DOHH2 (cell line): Measurements from ENCODE around the gene BFSP1.

ENCODE experiments used
- CTCF ChIP-seq: fragments of 200-600 bp; sonication (generic); IDR thresholded peaks from one replicate; pipeline ENCODE4 v1.5.1; 2014; ENCODE audit warnings: antibody characterized with exemption, mild to moderate bottlenecking, low read depth, low read length; ENCODE audit not compliant: poor library complexity, severe bottlenecking
- EZH2phosphoT487 ChIP-seq: fragments of 200-600 bp; sonication (generic); IDR thresholded peaks from 2 replicates; pipeline ENCODE4 v1.6.1; 2017; ENCODE audit warnings: borderline replicate concordance, mild to moderate bottlenecking, antibody characterized with exemption, low read length, moderate library complexity, mixed read lengths

GRCh38 chr20:17530153-17530552, 1.0 kb downstream of the BFSP1 start:
- no peak for TF ChIP-seq EZH2phosphoT487
- TF ChIP-seq CTCF = no peak
